HepG2 (cell line): ENCODE data around the gene ECHDC1. TPM values are rescaled to one million over a fixed set of nuclear protein-coding genes. Genes with fewer than 3 reads are reported as not detected.

ENCODE experiments used
- ATAC-seq: fragments of 200-7000 bp; cut with Tn5 transposase; 3 replicates; pipeline ENCODE4 v1.9.1; 2020; ENCODE audit warnings: mild to moderate bottlenecking, moderate library complexity
- BruUV-seq: library from RNA; stranded (reverse); fragments of 400-500 nt; replicated peaks from 2 replicates; lab custom pipeline; 2021; lab: Mats Ljungman, UMichigan
- CTCF ChIA-PET: fragments of 300-600 bp; formaldehyde crosslinking; extraction: SDS; loops from one replicate; lab custom pipeline; 2021; ENCODE audit warnings: low total read pairs, inconsistent platforms, low intra/inter-chr PET ratio; lab: Yijun Ruan, JAX
- POLR2A ChIA-PET: fragments of 350-600 bp; sonication (Branson Sonifier 250); formaldehyde crosslinking; loops from one replicate; lab custom pipeline; 2020; ENCODE audit warnings: antibody characterized with exemption, inconsistent platforms; lab: Yijun Ruan, JAX
- DNase-seq: peaks from one replicate; pipeline ENCODE4 v3.0.0-alpha.2; 2015; ENCODE audit warnings: low spot score
- FAIRE-seq: peaks from 3 replicates; lab custom pipeline; 2011; peaks lifted over from hg19 to GRCh38; lab: Jason Lieb, UNC
- H2AFZ ChIP-seq: one replicate; pipeline ENCODE4 v1.6.1; 2011; ENCODE audit warnings: low read length, inconsistent platforms
- H3K27ac ChIP-seq: fragments of 300-600 bp; 3 replicates; pipeline ENCODE4 v1.8.0; 2011; ENCODE audit warnings: mixed run types, mild to moderate bottlenecking, mixed read lengths, low read length, inconsistent platforms; ENCODE audit not compliant: insufficient read depth; ENCODE audit errors: extremely low read length
- H3K27me3 ChIP-seq, 2 experiments: fragments of 200-600 bp in 1 of 2; 2 replicates in 1 of 2; 3 replicates in 1 of 2; pipeline versions ENCODE4 v1.6.0 to v1.8.0; 2011; ENCODE audit warnings: low read length in 2 of 2, mild to moderate bottlenecking in 2 of 2, moderate library complexity in 2 of 2, inconsistent platforms in 1 of 2; ENCODE audit not compliant: insufficient read depth in 2 of 2, control insufficient read depth in 1 of 2
- H3K36me3 ChIP-seq, 2 experiments: fragments of 200-600 bp in 1 of 2; replicated peaks in 1 of 2; 2 replicates in 1 of 2; 3 replicates in 1 of 2; pipeline versions ENCODE4 v1.5.1 to v1.8.0; 2011; ENCODE audit warnings: low read length in 2 of 2, inconsistent platforms in 1 of 2; ENCODE audit not compliant: insufficient read depth in 2 of 2, control insufficient read depth in 1 of 2
- H3K4me1 ChIP-seq: 2 replicates; pipeline ENCODE4 v1.5.1; 2012; ENCODE audit warnings: low read length, inconsistent platforms; ENCODE audit not compliant: insufficient read depth
- H3K4me2 ChIP-seq: 2 replicates; pipeline ENCODE4 v1.6.0; 2011; ENCODE audit warnings: low read depth, low read length, inconsistent platforms
- H3K4me3 ChIP-seq, 3 experiments: fragments of 200-600 bp in 1 of 3; sonication (generic), shearing (Covaris generic) in 1 of 3; replicated peaks in 1 of 3; 2 replicates each; pipeline ENCODE4 v1.5.1; 2011 to 2016; ENCODE audit warnings: low read length in 3 of 3, inconsistent platforms in 2 of 3, low read depth in 2 of 3, mild to moderate bottlenecking in 2 of 3, control low read depth in 1 of 3, mixed read lengths in 1 of 3; ENCODE audit not compliant: insufficient read depth in 1 of 3
- H3K79me2 ChIP-seq: one replicate; pipeline ENCODE4 v1.6.1; 2011; ENCODE audit warnings: low read length, inconsistent platforms; ENCODE audit not compliant: insufficient read depth
- H3K9ac ChIP-seq: 2 replicates; pipeline ENCODE4 v1.6.0; 2011; ENCODE audit warnings: mild to moderate bottlenecking, low read depth, low read length, inconsistent platforms; ENCODE audit not compliant: insufficient read depth
- H3K9me3 ChIP-seq: 2 replicates; pipeline ENCODE4 v1.5.1; 2012; ENCODE audit warnings: mild to moderate bottlenecking, low read length
- H4K20me1 ChIP-seq: 2 replicates; pipeline ENCODE4 v1.6.0; 2011; ENCODE audit warnings: inconsistent platforms, mild to moderate bottlenecking, low read length, moderate library complexity; ENCODE audit not compliant: insufficient read depth
- KLF11 ChIP-seq: IDR thresholded peaks from 2 replicates; pipeline ENCODE4 v1.6.1; 2016; ENCODE audit warnings: missing compliant biosample characterization
- PHF21A ChIP-seq: sonication (generic); formaldehyde crosslinking; IDR thresholded peaks from 2 replicates; pipeline ENCODE4 v1.5.0; 2020; ENCODE audit warnings: mild to moderate bottlenecking, missing genetic modification reagents
- PRPF4 ChIP-seq: fragments of 200-400 bp; formaldehyde crosslinking; IDR thresholded peaks from 2 replicates; pipeline ENCODE4 v1.6.1; 2016; ENCODE audit warnings: low read length, low read depth; ENCODE audit not compliant: poor library complexity, severe bottlenecking
- ZNF318 ChIP-seq: sonication (generic); formaldehyde crosslinking; IDR thresholded peaks from 2 replicates; pipeline ENCODE4 v1.4.0; 2020; ENCODE audit warnings: mild to moderate bottlenecking, missing genetic modification reagents
- WGBS: methylation state at CpG from one replicate; pipeline ENCODE4 v1.1.6; 2017; ENCODE audit warnings: low lambda C conversion rate; 5-methylcytosine and 5-hydroxymethylcytosine counted together
- in situ Hi-C: cut with HindIII; loops from 2 replicates; pipeline ENCODE4 v1.10.0; 2017; ENCODE audit warnings: low pct_unique_long_range_greater_than_20kb; ENCODE audit not compliant: extremely low pct_ligation_motif_present
- intact Hi-C: fragments of 100-400 bp; cut with micrococcal nuclease; formaldehyde crosslinking; loops from one replicate; pipeline ENCODE4 v1.10.0; 2022; ENCODE audit not compliant: unreplicated experiment
- polyA plus RNA-seq, 8 experiments: library from polyadenylated mRNA; depleted of rRNA in 3 of 8; stranded (reverse) in 7 of 8; unstranded in 1 of 8; fragments of >200 nt; fragmentation: Illumina TruSeq in 4 of 8; extraction: Trizol in 4 of 8; gene quantifications; 2 replicates each; pipeline versions ENCODE4 v1.2.1 to v1.2.3, GENCODE V29; 2011 to 2016; ENCODE audit warnings: low read depth in 4 of 8, missing spikeins in 1 of 8, mixed read lengths in 1 of 8; ENCODE audit not compliant: insufficient read depth in 1 of 8
- total RNA-seq, 5 experiments: library from RNA; depleted of rRNA; stranded (reverse); fragments of >200 nt; fragmentation: Illumina TruSeq; extraction: Trizol; gene quantifications; 2 replicates each; pipeline ENCODE4 v1.2.3, GENCODE V29; 2016; ENCODE audit warnings: low read depth in 1 of 5

ECHDC1 gene
- total and polyA plus RNA-seq, 2 of the 13 experiments (the other 11 are each of a cell fraction or from before 2014, with no cell fraction given): 32.8 to 98.1 TPM

GRCh38 chr6:127391094-127391953, 47.9 kb upstream of the ECHDC1 start:
- no TSS peak for BruUV-seq
- TF ChIP-seq ZNF318 (CRISPR knock-in tag): no peak
- no peak for TF ChIP-seq KLF11 (CRISPR knock-in tag)
- TF ChIP-seq PHF21A (CRISPR knock-in tag): no peak
- TF ChIP-seq PRPF4: no peak
- H3K4me2 ChIP-seq: no peak overlapping the region
- no peaks in the 10 kb centered on the region for H3K9me3 ChIP-seq
- in situ Hi-C loops: no loop called here
- ChIA-PET CTCF (no interaction called here), POLR2A (interaction anchor here (0.8 kb wide), 1 partner anchor 18 kb away, joined by 4 read pairs; no protein-coding TSS in a partner anchor)
- no peak for FAIRE-seq
- DNase-seq: no peak
- no peaks in the 10 kb centered on the region for H4K20me1 ChIP-seq
- H2AFZ ChIP-seq: no peak overlapping the region
- no peak for ATAC-seq
- WGBS: 28% methylated on average over 5 of the region's 5 CpGs
- H3K4me3 ChIP-seq: no peak overlapping the region
- no peaks in the 10 kb centered on the region for H3K27me3 ChIP-seq
- no peaks in the 10 kb centered on the region for H3K79me2 ChIP-seq
- H3K27ac ChIP-seq: no peak overlapping the region
- intact Hi-C loops: no loop called here
- no peak overlapping the region for H3K9ac ChIP-seq
- no peaks in the 10 kb centered on the region for H3K36me3 ChIP-seq
- no peaks in the 10 kb centered on the region for H3K4me1 ChIP-seq
